ENCODE data around the gene PSIP1. TPM values are rescaled to one million over a fixed set of nuclear protein-coding genes. Genes with fewer than 3 reads are reported as not detected.
A peak's percentile ranks its signal among the peaks of the same experiment; 100 is the strongest.

Gene PSIP1
- total RNA-seq, 3 donors from 2014 or later (not counting 1 experiment from before 2014, with no cell fraction given) = 50.3 to 83.1 (median 72.6) TPM

DNA sequence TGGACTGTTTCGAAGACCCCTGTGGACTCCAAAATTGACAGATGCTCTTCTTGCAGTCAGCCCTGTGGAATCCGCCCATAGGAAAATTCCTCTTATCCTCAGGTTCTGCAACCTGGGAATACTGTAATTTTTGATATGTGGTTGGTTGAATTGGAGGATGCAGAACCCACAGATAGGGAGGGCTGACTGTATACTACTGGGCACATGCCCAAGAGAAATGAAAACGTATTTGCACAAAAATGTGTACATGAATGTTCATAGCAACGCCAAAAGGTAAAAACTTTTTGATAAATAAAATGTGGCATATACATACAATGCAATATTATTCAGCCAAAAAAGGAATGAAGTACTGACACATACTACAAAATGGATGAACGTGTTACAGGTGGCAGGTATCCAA lies 90.0 kb downstream of the PSIP1 start:
- H3K9me3 Mint-ChIP-seq = no peaks in the 10 kb centered on the region

DNA sequence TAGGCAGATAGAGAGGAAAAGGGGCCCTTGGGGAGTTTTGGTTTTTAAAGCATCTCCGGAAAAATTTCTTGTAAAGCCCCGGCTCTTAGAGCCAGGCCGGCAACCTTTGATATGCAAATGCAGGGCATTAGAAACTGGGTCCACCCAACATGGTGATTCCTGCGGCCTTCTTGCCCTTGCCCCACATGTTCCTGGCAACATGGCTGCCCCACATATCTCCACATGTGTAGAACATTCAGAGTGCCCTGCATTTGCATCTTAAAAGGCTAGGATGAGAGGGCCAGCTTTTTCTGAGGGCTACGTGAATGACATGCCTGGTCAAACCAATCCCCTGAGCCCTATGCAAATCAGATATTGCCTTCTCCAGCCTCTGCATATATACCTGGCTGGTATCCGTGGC lies 93.1 kb downstream of the PSIP1 start:
- intact Hi-C loops (cut with micrococcal nuclease) = loop anchor here (1.0 to 2.0 kb wide), 3 partner anchors 141 to 206 kb away; no protein-coding TSS in a partner anchor
- no peaks in the 10 kb centered on the region for H3K9me3 ChIP-seq (ENCODE audit: control insufficient read depth, insufficient read depth, low read length)
- Mint-ChIP-seq H3K27me3 (ENCODE audit: low read depth in 2 of 2) (no peaks in the 10 kb centered on the region), H3K4me1 (peaks cover 12 to 13% of the 10 kb centered on the region in 2 donors), H3K27ac (no peak overlapping the region), H3K9me3 (no peaks in the 10 kb centered on the region), H3K4me3 (no peak overlapping the region), H3K36me3 (no peaks in the 10 kb centered on the region)
- TF ChIP-seq, protein P1, sequence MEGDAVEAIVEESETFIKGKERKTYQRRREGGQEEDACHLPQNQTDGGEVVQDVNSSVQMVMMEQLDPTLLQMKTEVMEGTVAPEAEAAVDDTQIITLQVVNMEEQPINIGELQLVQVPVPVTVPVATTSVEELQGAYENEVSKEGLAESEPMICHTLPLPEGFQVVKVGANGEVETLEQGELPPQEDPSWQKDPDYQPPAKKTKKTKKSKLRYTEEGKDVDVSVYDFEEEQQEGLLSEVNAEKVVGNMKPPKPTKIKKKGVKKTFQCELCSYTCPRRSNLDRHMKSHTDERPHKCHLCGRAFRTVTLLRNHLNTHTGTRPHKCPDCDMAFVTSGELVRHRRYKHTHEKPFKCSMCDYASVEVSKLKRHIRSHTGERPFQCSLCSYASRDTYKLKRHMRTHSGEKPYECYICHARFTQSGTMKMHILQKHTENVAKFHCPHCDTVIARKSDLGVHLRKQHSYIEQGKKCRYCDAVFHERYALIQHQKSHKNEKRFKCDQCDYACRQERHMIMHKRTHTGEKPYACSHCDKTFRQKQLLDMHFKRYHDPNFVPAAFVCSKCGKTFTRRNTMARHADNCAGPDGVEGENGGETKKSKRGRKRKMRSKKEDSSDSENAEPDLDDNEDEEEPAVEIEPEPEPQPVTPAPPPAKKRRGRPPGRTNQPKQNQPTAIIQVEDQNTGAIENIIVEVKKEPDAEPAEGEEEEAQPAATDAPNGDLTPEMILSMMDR (IDR thresholded peaks at IDR 0.05) = no peak
- no peak overlapping the region for H3K4me3 ChIP-seq (ENCODE audit: low read length)
- H3K36me3 ChIP-seq (ENCODE audit: control insufficient read depth, insufficient read depth, low read length) = no peaks in the 10 kb centered on the region
- no peak overlapping the region for H3K27ac ChIP-seq (ENCODE audit: low read length)
- ATAC-seq = no peak
- peaks cover 7% of the 10 kb centered on the region for H3K4me1 ChIP-seq (ENCODE audit: control insufficient read depth, insufficient read depth, low read length)
- no peak for DNase-seq
- WGBS (ENCODE audit: insufficient coverage) = 90% methylated on average over 6 of the region's 6 CpGs
- H3K27me3 ChIP-seq (ENCODE audit: control insufficient read depth, insufficient read depth, low read length) = no peaks in the 10 kb centered on the region

More for the DNA sequence above, 90.0 kb downstream of the PSIP1 start:
- Mint-ChIP-seq H3K36me3 (no peaks in the 10 kb centered on the region), H3K27me3 (ENCODE audit: low read depth in 2 of 2) (no peaks in the 10 kb centered on the region), H3K4me3 (peak overlapping the region; percentile 49), H3K4me1 (peaks cover 29 to 31% of the 10 kb centered on the region in 2 donors), H3K27ac (no peak overlapping the region)
- Histone ChIP-seq H3K4me3 (ENCODE audit: low read length) (no peak overlapping the region), H3K9me3 (ENCODE audit: control insufficient read depth, insufficient read depth, low read length) (no peaks in the 10 kb centered on the region), H3K36me3 (ENCODE audit: control insufficient read depth, insufficient read depth, low read length) (peaks cover 9% of the 10 kb centered on the region), H3K4me1 (ENCODE audit: control insufficient read depth, insufficient read depth, low read length) (peaks cover 17% of the 10 kb centered on the region), H3K27me3 (ENCODE audit: control insufficient read depth, insufficient read depth, low read length) (no peaks in the 10 kb centered on the region), H3K27ac (ENCODE audit: low read length) (no peak overlapping the region)
- ATAC-seq (no peak), DNase-seq (no peak)
- intact Hi-C loops (cut with micrococcal nuclease) = loop anchor here (10.0 kb wide), 1 partner anchor 184 kb away; no protein-coding TSS in a partner anchor
- TF ChIP-seq, protein P1 (IDR thresholded peaks at IDR 0.05) = no peak
- WGBS (ENCODE audit: insufficient coverage) = 78% methylated on average over 4 of the region's 5 CpGs

DNA sequence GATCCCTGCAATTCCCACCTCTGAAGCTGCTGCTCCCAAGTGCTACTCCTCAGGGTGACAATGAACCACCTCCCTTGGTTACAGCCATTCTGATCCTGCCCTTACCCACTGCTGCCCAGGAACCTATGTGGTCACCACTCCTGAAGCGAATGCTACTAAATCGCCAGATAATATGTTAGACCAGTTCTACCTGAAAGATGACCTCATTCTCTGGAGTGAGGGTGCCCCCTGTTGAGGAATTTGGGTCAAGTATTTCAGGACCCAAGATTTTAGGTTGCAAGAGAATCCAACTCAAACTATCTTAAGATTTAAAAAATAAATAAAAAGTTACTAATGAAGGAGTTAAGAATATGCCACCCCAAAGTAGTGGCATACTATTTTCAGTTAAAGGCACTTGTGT lies 93.9 kb downstream of the PSIP1 start:
- peak in 1 of 2 donors; percentile 69 for DNase-seq
- Histone ChIP-seq H3K9me3 (ENCODE audit: control insufficient read depth, insufficient read depth, low read length) (no peaks in the 10 kb centered on the region), H3K27ac (ENCODE audit: low read length) (no peak overlapping the region), H3K4me1 (ENCODE audit: control insufficient read depth, insufficient read depth, low read length) (peaks cover under 1% of the 10 kb centered on the region), H3K36me3 (ENCODE audit: control insufficient read depth, insufficient read depth, low read length) (no peaks in the 10 kb centered on the region), H3K27me3 (ENCODE audit: control insufficient read depth, insufficient read depth, low read length) (no peaks in the 10 kb centered on the region), H3K4me3 (ENCODE audit: low read length) (no peak overlapping the region)
- 71% methylated on average over 2 of the region's 2 CpGs for WGBS (ENCODE audit: insufficient coverage)
- H3K4me1 Mint-ChIP-seq = peaks cover 13% of the 10 kb centered on the region in 2 donors
- no peaks in the 10 kb centered on the region for H3K9me3 Mint-ChIP-seq
- no peak overlapping the region for H3K4me3 Mint-ChIP-seq
- peak in 2 of 3 donors; percentile 64 to 65 for ATAC-seq
- no peaks in the 10 kb centered on the region for H3K36me3 Mint-ChIP-seq
- TF ChIP-seq, protein P1 (IDR thresholded peaks at IDR 0.05) = peak; percentile 50
- intact Hi-C loops (cut with micrococcal nuclease) = loop anchor here (1.0 to 2.0 kb wide), 3 partner anchors 140 to 206 kb away; no protein-coding TSS in a partner anchor
- no peaks in the 10 kb centered on the region for H3K27me3 Mint-ChIP-seq (ENCODE audit: low read depth in 2 of 2)
- H3K27ac Mint-ChIP-seq = no peak overlapping the region

Other genes starting within 250 kb of the PSIP1 start
- 10 to 100 TPM; 51.2 to 65.1 (median 54.2) TPM for gene TTC39B, start 203.8 kb downstream of the PSIP1 start, total RNA-seq
- gene SNAPC3, start 88.1 kb downstream of the PSIP1 start, total RNA-seq = 10 to 100 TPM; 18.5 to 22.2 (median 19.2) TPM
- 1 to 10 TPM; 1.5 to 2.6 (median 2.2) TPM for gene CCDC171, start 42.1 kb upstream of the PSIP1 start, total RNA-seq

Measured in natural killer cell (primary cell).